GM19238 (cell line): ENCODE results near the gene GNPTAB.

Source experiments
- DNase-seq: peaks from one replicate; pipeline ENCODE4 v3.0.0; 2011; ENCODE audit warnings: low spot score; ENCODE audit not compliant: insufficient read length

GNPTAB gene

GRCh38 chr12:101773650-101774162 is 57.1 kb downstream of the GNPTAB start:
- DNase-seq = peak; percentile 42

GRCh38 chr12:101772012-101772775 is 58.6 kb downstream of the GNPTAB start:
- DNase-seq = no peak

GRCh38 chr12:101769865-101770264 is 60.9 kb downstream of the GNPTAB start:
- DNase-seq = no peak

- no peak for DNase-seq
Measured at GRCh38 chr12:101768781-101769180, 62.0 kb downstream of the GNPTAB start.

- no peak for DNase-seq
Measured at GRCh38 chr12:101767537-101767936, 63.2 kb downstream of the GNPTAB start.

- no peak for DNase-seq
Measured at GRCh38 chr12:101764051-101764792, 66.5 kb downstream of the GNPTAB start.

- DNase-seq = no peak
Measured at GRCh38 chr12:101763246-101763931, 67.4 kb downstream of the GNPTAB start.

- DNase-seq = no peak
Measured at GRCh38 chr12:101761781-101762180, 69.0 kb downstream of the GNPTAB start.

GRCh38 chr12:101761350-101761749 is 69.4 kb downstream of the GNPTAB start:
- no peak for DNase-seq

GRCh38 chr12:101759396-101760047 is 71.2 kb downstream of the GNPTAB start:
- peak; percentile 13 for DNase-seq

- DNase-seq = no peak
Measured at GRCh38 chr12:101750152-101750551, 80.6 kb downstream of the GNPTAB start.

- no peak for DNase-seq
Measured at GRCh38 chr12:101749657-101750056, 81.1 kb downstream of the GNPTAB start.

- DNase-seq = no peak
Measured at GRCh38 chr12:101748907-101749306, 81.9 kb downstream of the GNPTAB start.

GRCh38 chr12:101747697-101748096 is 83.1 kb downstream of the GNPTAB start:
- no peak for DNase-seq

GRCh38 chr12:101746661-101747060 is 84.1 kb downstream of the GNPTAB start:
- no peak for DNase-seq

GRCh38 chr12:101746196-101746595 is 84.6 kb downstream of the GNPTAB start:
- DNase-seq = no peak

GRCh38 chr12:101745481-101745880 is 85.3 kb downstream of the GNPTAB start:
- DNase-seq = no peak

GRCh38 chr12:101743724-101744472 is 86.9 kb downstream of the GNPTAB start:
- DNase-seq = peak; percentile 7

- DNase-seq = no peak
Measured at GRCh38 chr12:101743242-101743641, 87.5 kb downstream of the GNPTAB start.

- no peak for DNase-seq
Measured at GRCh38 chr12:101740980-101741379, 89.8 kb downstream of the GNPTAB start.

GRCh38 chr12:101740566-101740965 is 90.2 kb downstream of the GNPTAB start:
- DNase-seq = no peak
